D721Med (cell line): ENCODE measurements around the gene CEMIP.
"Not testable (repeated sequence)": the region's sequence is repeated elsewhere in the genome, so short reads cannot be mapped to it uniquely, and the experiment has no call there.

ENCODE experiments used
- DNase-seq: peaks from one replicate; pipeline ENCODE4 v3.0.0; 2011; ENCODE audit warnings: low spot score; ENCODE audit not compliant: insufficient read length
- FAIRE-seq: peaks from 2 replicates; lab custom pipeline; 2011; peaks lifted over from hg19 to GRCh38; lab: Jason Lieb, UNC
- CTCF ChIP-seq: IDR thresholded peaks from 2 replicates; pipeline ENCODE4 v1.5.1; 2012; ENCODE audit warnings: mild to moderate bottlenecking, control low read depth; ENCODE audit not compliant: insufficient read depth; ENCODE audit errors: missing control alignments

CEMIP gene

GRCh38 chr15:80953001-80953952 lies 174.1 kb downstream of the CEMIP start:
- FAIRE-seq (no peak), DNase-seq (no peak)
- TF ChIP-seq CTCF: no peak

- no peak for FAIRE-seq
- TF ChIP-seq CTCF: no peak
- DNase-seq: no peak
These were observed 175.0 kb downstream of the CEMIP start for GRCh38 chr15:80953953-80954778.

GRCh38 chr15:80955571-80956452 lies 176.6 kb downstream of the CEMIP start:
- FAIRE-seq, DNase-seq: not testable (repeated sequence)

- no peak for TF ChIP-seq CTCF
- DNase-seq (no peak), FAIRE-seq (no peak)
These were observed 178.4 kb downstream of the CEMIP start for GRCh38 chr15:80957556-80957955.

GRCh38 chr15:80957976-80958375 lies 178.8 kb downstream of the CEMIP start:
- DNase-seq (no peak), FAIRE-seq (no peak)
- no peak for TF ChIP-seq CTCF

GRCh38 chr15:80958818-80959495 lies 179.8 kb downstream of the CEMIP start:
- no peak for DNase-seq
- no peak for FAIRE-seq
- TF ChIP-seq CTCF: no peak

- DNase-seq, FAIRE-seq: not testable (repeated sequence)
These were observed 186.3 kb downstream of the CEMIP start for GRCh38 chr15:80965454-80965853.
